H9 (cell line): ENCODE data around the gene RAI1. TPM values are rescaled to one million over a fixed set of nuclear protein-coding genes. Genes with fewer than 3 reads are reported as not detected.
"Not testable (repeated sequence)": the region's sequence is repeated elsewhere in the genome, so short reads cannot be mapped to it uniquely, and the experiment has no call there.

Experiments used
- DNase-seq: peaks from one replicate; pipeline ENCODE4 v3.0.0-alpha.2; 2017
- H2AFZ ChIP-seq: one replicate; pipeline ENCODE4 v1.6.1; 2013; ENCODE audit warnings: mild to moderate bottlenecking, low read length, control low read depth, moderate library complexity
- H2AK5ac ChIP-seq: 2 replicates; pipeline ENCODE4 v1.6.1; 2013; ENCODE audit warnings: low read length, control low read depth, mixed read lengths; ENCODE audit not compliant: insufficient read length
- H2BK120ac ChIP-seq: one replicate; pipeline ENCODE4 v1.6.1; 2013; ENCODE audit warnings: low read depth, mild to moderate bottlenecking, low read length, control low read depth, inconsistent platforms; ENCODE audit not compliant: poor library complexity, severe bottlenecking
- H2BK12ac ChIP-seq: 2 replicates; pipeline ENCODE4 v1.6.1; 2013; ENCODE audit warnings: low read length, control low read depth, mixed read lengths, low read depth; ENCODE audit not compliant: insufficient read length
- H2BK15ac ChIP-seq: 2 replicates; pipeline ENCODE4 v1.6.1; 2013; ENCODE audit warnings: low read depth, low read length, control low read depth
- H2BK20ac ChIP-seq: one replicate; pipeline ENCODE4 v1.6.1; 2013; ENCODE audit warnings: low read depth, mild to moderate bottlenecking, low read length, control low read depth, inconsistent platforms; ENCODE audit not compliant: poor library complexity, severe bottlenecking
- H2BK5ac ChIP-seq: 2 replicates; pipeline ENCODE4 v1.6.1; 2013; ENCODE audit warnings: low read length, control low read depth, mixed read lengths; ENCODE audit not compliant: insufficient read length
- H3K14ac ChIP-seq: 2 replicates; pipeline ENCODE4 v1.6.1; 2013; ENCODE audit warnings: low read length, control low read depth; ENCODE audit not compliant: insufficient read depth
- H3K18ac ChIP-seq: 2 replicates; pipeline ENCODE4 v1.6.1; 2013; ENCODE audit warnings: low read depth, mild to moderate bottlenecking, mixed read lengths, low read length, control low read depth; ENCODE audit not compliant: insufficient read length
- H3K23ac ChIP-seq: 2 replicates; pipeline ENCODE4 v1.6.1; 2013; ENCODE audit warnings: low read length, control low read depth, mixed read lengths, low read depth; ENCODE audit not compliant: insufficient read length
- H3K23me2 ChIP-seq: 2 replicates; pipeline ENCODE4 v1.6.1; 2013; ENCODE audit warnings: low read depth, mild to moderate bottlenecking, mixed read lengths, low read length, control low read depth; ENCODE audit not compliant: insufficient read length, poor library complexity, severe bottlenecking
- H3K27ac ChIP-seq: 2 replicates; pipeline ENCODE4 v1.5.1; 2013; ENCODE audit warnings: low read length, control low read depth, mixed read lengths, low read depth; ENCODE audit not compliant: insufficient read length
- H3K27me3 ChIP-seq: 2 replicates; pipeline ENCODE4 v1.6.1; 2013; ENCODE audit warnings: low read length, control low read depth, inconsistent platforms; ENCODE audit not compliant: insufficient read depth
- H3K4ac ChIP-seq: 2 replicates; pipeline ENCODE4 v1.6.1; 2013; ENCODE audit warnings: low read depth, mild to moderate bottlenecking, control low read depth, inconsistent platforms, low read length, moderate library complexity
- H3K4me1 ChIP-seq: 2 replicates; pipeline ENCODE4 v1.6.1; 2013; ENCODE audit warnings: low read length, control low read depth, inconsistent platforms; ENCODE audit not compliant: insufficient read depth
- H3K4me2 ChIP-seq: 2 replicates; pipeline ENCODE4 v1.6.1; 2013; ENCODE audit warnings: low read length, control low read depth, mixed read lengths; ENCODE audit not compliant: insufficient read length, insufficient read depth
- H3K56ac ChIP-seq: 2 replicates; pipeline ENCODE4 v1.6.1; 2013; ENCODE audit warnings: low read depth, mild to moderate bottlenecking, mixed read lengths, low read length, control low read depth; ENCODE audit not compliant: insufficient read length
- H3K79me1 ChIP-seq: 2 replicates; pipeline ENCODE4 v1.6.1; 2013; ENCODE audit warnings: low read depth, mild to moderate bottlenecking, moderate library complexity, low read length, control low read depth, inconsistent platforms; ENCODE audit not compliant: insufficient read depth, poor library complexity, severe bottlenecking
- H3K79me2 ChIP-seq: 2 replicates; pipeline ENCODE4 v1.6.1; 2013; ENCODE audit warnings: low read length, control low read depth, inconsistent platforms; ENCODE audit not compliant: insufficient read depth
- H3K9ac ChIP-seq: 2 replicates; pipeline ENCODE4 v1.6.1; 2013; ENCODE audit warnings: low read length, control low read depth, mixed read lengths; ENCODE audit not compliant: insufficient read length; ENCODE audit errors: extremely low read depth
- H3K9me3 ChIP-seq: one replicate; pipeline ENCODE4 v1.6.1; 2013; ENCODE audit warnings: low read depth, low read length, inconsistent platforms; ENCODE audit not compliant: control insufficient read depth
- H3T11ph ChIP-seq: one replicate; pipeline ENCODE4 v1.6.1; 2013; ENCODE audit warnings: mild to moderate bottlenecking, low read length, control low read depth, inconsistent platforms
- H4K20me1 ChIP-seq: one replicate; pipeline ENCODE4 v1.6.1; 2013; ENCODE audit not compliant: control insufficient read depth, insufficient read length, insufficient read depth
- H4K5ac ChIP-seq: 2 replicates; pipeline ENCODE4 v1.6.1; 2013; ENCODE audit warnings: low read depth, mild to moderate bottlenecking, mixed read lengths, low read length, control low read depth; ENCODE audit not compliant: insufficient read length
- H4K8ac ChIP-seq: replicated peaks from 2 replicates; pipeline ENCODE4 v1.6.1; 2013; ENCODE audit warnings: low read length, control low read depth, mixed read lengths, low read depth; ENCODE audit not compliant: insufficient read length
- H4K91ac ChIP-seq: 2 replicates; pipeline ENCODE4 v1.6.1; 2013; ENCODE audit warnings: low read depth, mild to moderate bottlenecking, moderate library complexity, mixed read lengths, low read length, control low read depth; ENCODE audit not compliant: insufficient read length
- H3K27ac Mint-ChIP-seq, 3 experiments: 2 replicates in 2 of 3; 3 replicates in 1 of 3; pipeline ENCODE4 v1.8.0; 2020 to 2021; ENCODE audit warnings: mixed read lengths in 3 of 3, mild to moderate bottlenecking in 1 of 3, moderate library complexity in 1 of 3
- H3K27me3 Mint-ChIP-seq: 2 replicates; pipeline ENCODE4 v1.8.0; 2021; ENCODE audit warnings: low read depth, mild to moderate bottlenecking, moderate library complexity, mixed read lengths
- H3K36me3 Mint-ChIP-seq, 3 experiments: 2 replicates in 2 of 3; 3 replicates in 1 of 3; pipeline ENCODE4 v1.8.0; 2020 to 2021; ENCODE audit warnings: low read depth in 3 of 3, mixed read lengths in 3 of 3; ENCODE audit not compliant: insufficient read depth in 1 of 3
- H3K4me1 Mint-ChIP-seq, 2 experiments: 2 replicates each; pipeline ENCODE4 v1.8.0; 2020; ENCODE audit warnings: mixed read lengths in 2 of 2
- H3K4me3 Mint-ChIP-seq, 2 experiments: 2 replicates in 1 of 2; 3 replicates in 1 of 2; pipeline ENCODE4 v1.8.0; 2020 to 2021; ENCODE audit warnings: mild to moderate bottlenecking in 2 of 2, mixed read lengths in 2 of 2, moderate library complexity in 1 of 2
- H3K9me3 Mint-ChIP-seq, 2 experiments: 2 replicates in 1 of 2; 3 replicates in 1 of 2; pipeline ENCODE4 v1.8.0; 2020; ENCODE audit warnings: mild to moderate bottlenecking in 2 of 2, mixed read lengths in 2 of 2, moderate library complexity in 1 of 2
- CTCF ChIP-seq: fragments of 200-600 bp; sonication (generic); conservative IDR thresholded peaks from 3 replicates; pipeline ENCODE4 v1.8.0; 2021; ENCODE audit warnings: antibody characterized with exemption, mild to moderate bottlenecking
- WGBS: extraction: QIAGEN DNeasy Blood & Tissue Kit; methylation state at CpG from one replicate; pipeline ENCODE4 v1.1.7; 2013; ENCODE audit warnings: missing lambda C conversion rate, low lambda C conversion rate, mixed read lengths; ENCODE audit not compliant: insufficient read length; ENCODE audit errors: extremely low coverage; 5-methylcytosine and 5-hydroxymethylcytosine counted together
- total RNA-seq: library from RNA; stranded (reverse); gene quantifications from 2 replicates; pipeline ENCODE4 v1.2.1, GENCODE V29; 2021

The RAI1 gene
- total RNA-seq, 1 experiment from 2014 or later = 1.5 TPM

DNA sequence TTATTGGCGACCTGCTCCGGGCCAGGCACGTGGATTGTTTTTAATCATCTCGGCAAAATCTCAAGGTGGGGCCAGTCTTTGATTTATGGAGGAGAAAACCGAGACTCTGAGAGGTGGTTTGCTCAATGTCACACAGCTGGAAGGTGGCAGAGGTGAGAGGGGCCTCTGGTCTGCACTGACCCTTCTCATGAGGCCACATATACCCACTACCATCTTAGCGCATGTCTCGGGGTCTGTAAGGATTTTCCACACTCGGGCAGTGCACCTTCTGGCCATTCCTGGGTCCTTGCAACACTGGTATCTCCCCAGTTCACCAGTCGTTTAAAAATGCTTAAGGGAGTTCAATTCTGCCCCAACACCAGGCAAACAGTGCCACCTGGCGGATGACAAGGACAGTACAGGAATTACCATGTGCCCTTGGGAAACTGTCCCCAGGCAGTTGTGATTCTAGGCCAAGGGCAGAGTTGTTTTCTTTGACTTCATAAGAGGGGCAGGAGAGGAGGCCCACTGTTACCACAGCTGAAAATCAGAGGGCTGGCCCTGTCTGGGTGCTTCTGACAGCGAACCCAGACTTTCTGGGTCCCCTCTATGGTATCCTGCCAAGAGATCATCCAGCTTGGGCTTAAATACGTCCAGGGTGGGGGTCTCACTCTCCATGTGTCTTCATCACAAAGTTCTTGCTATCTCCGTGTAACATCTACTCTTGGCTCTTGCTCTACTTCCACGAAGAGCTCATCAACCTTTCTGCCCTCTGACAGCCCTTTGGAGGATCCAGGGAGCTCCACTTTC lies 39.4 kb upstream of the RAI1 start:
- no peaks in the 10 kb centered on the region for H3K27me3 ChIP-seq
- Mint-ChIP-seq H3K27ac (no peak overlapping the region; a peak in 1 of 7 replicates), H3K36me3 (peaks cover 3 to 11% (median 4%) of the 10 kb centered on the region in 3 experiments; a peak in 4 of 7 replicates), H3K4me3 (no peak overlapping the region), H3K27me3 (peaks cover 7% of the 10 kb centered on the region), H3K4me1 (peaks cover 16 to 17% of the 10 kb centered on the region in 2 experiments), H3K9me3 (peaks cover 10 to 22% of the 10 kb centered on the region in 2 experiments)
- no peak overlapping the region for H3K4me2 ChIP-seq
- WGBS = no CpG with 5 or more reads among the region's 14 CpGs
- no peak overlapping the region for H2BK5ac ChIP-seq
- H3K9me3 ChIP-seq = no peaks in the 10 kb centered on the region
- H3K9ac ChIP-seq = no peak overlapping the region
- no peak overlapping the region for H3T11ph ChIP-seq
- no peak overlapping the region for H2BK120ac ChIP-seq
- H3K79me2 ChIP-seq = no peaks in the 10 kb centered on the region
- no peak overlapping the region for H3K14ac ChIP-seq
- no peak overlapping the region for H2AK5ac ChIP-seq
- H3K4ac ChIP-seq = no peak overlapping the region
- TF ChIP-seq CTCF = peak; percentile 96
- no peak overlapping the region for H4K5ac ChIP-seq
- no peak overlapping the region for H3K23ac ChIP-seq
- no peak overlapping the region for H2BK15ac ChIP-seq
- H2AFZ ChIP-seq = no peak overlapping the region
- no peak overlapping the region for H3K18ac ChIP-seq
- H2BK20ac ChIP-seq = no peak overlapping the region
- H3K23me2 ChIP-seq = no peaks in the 10 kb centered on the region
- no peak overlapping the region for H3K27ac ChIP-seq
- no peak overlapping the region for H4K8ac ChIP-seq
- no peaks in the 10 kb centered on the region for H3K79me1 ChIP-seq
- DNase-seq = peak; percentile 88
- H4K91ac ChIP-seq = no peak overlapping the region
- H2BK12ac ChIP-seq = no peak overlapping the region
- H3K56ac ChIP-seq = no peak overlapping the region
- H4K20me1 ChIP-seq = no peaks in the 10 kb centered on the region
- H3K4me1 ChIP-seq = no peaks in the 10 kb centered on the region

DNA sequence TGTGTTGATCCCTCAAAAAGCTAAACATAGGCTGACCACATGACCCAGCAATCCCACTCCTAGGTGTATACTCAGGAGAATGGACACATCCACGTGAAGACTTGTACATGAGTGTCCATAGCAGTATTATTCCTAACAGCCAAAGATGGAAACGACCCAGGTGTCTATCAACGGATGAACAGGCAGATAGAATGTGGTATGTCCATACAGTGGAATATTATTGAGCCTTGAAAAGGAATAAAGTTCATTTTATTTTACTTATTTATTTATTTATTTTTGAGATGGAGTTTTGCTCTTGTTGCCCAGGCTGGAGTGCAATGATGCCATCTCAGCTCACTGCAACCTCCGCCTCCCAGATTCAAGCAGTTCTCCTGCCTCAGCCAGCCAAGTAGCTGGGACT lies 36.1 kb upstream of the RAI1 start:
- not testable (repeated sequence) for H2BK15ac ChIP-seq, H3K4me2 ChIP-seq, H3K27ac Mint-ChIP-seq, H4K5ac ChIP-seq, H3K56ac ChIP-seq, H3K27me3 ChIP-seq, H3K23me2 ChIP-seq, H3K79me2 ChIP-seq, H3K14ac ChIP-seq, H3K79me1 ChIP-seq, H2BK20ac ChIP-seq, H3K9me3 ChIP-seq, H4K91ac ChIP-seq, H2BK12ac ChIP-seq, H3K4ac ChIP-seq, DNase-seq, H3K23ac ChIP-seq, H3K4me3 Mint-ChIP-seq, H3K18ac ChIP-seq, H3K27ac ChIP-seq, H3K4me1 ChIP-seq, H2BK5ac ChIP-seq, H2AK5ac ChIP-seq, H4K8ac ChIP-seq, H3K4me1 Mint-ChIP-seq, H3K9ac ChIP-seq, H2BK120ac ChIP-seq, H3T11ph ChIP-seq, H4K20me1 ChIP-seq, H2AFZ ChIP-seq
- peaks cover 26% of the 10 kb centered on the region for H3K27me3 Mint-ChIP-seq
- WGBS = no CpG with 5 or more reads among the region's 4 CpGs
- H3K9me3 Mint-ChIP-seq = peaks cover 15 to 23% of the 10 kb centered on the region in 2 experiments
- peaks cover 3 to 11% (median 4%) of the 10 kb centered on the region in 3 experiments; a peak in 4 of 7 replicates for H3K36me3 Mint-ChIP-seq
